Ascending aorta (tissue), 2 donors: ENCODE data around the gene ATG5. TPM values are rescaled to one million over a fixed set of nuclear protein-coding genes. Genes with fewer than 3 reads are reported as not detected.
"Not testable (repeated sequence)": the region's sequence is repeated elsewhere in the genome, so short reads cannot be mapped to it uniquely, and the experiment has no call there.

Source experiments
- DNase-seq, 2 donors: peaks; one replicate each; pipeline ENCODE4 v3.0.0-alpha.2; 2019; ENCODE audit warnings: low spot score in 2 of 2
- H3K27ac ChIP-seq, 2 donors: fragments of 200-600 bp; sonication (generic); one replicate each; pipeline ENCODE4 v1.5.1; 2016 to 2017; ENCODE audit warnings: mild to moderate bottlenecking in 1 of 2
- H3K27me3 ChIP-seq: fragments of 200-600 bp; sonication (generic); one replicate; pipeline ENCODE4 v1.5.1; 2017
- H3K36me3 ChIP-seq, 2 donors: fragments of 200-600 bp; sonication (generic); one replicate each; pipeline ENCODE4 v1.5.1; 2016
- H3K4me1 ChIP-seq, 2 donors: fragments of 200-600 bp; sonication (generic); one replicate each; pipeline ENCODE4 v1.5.1; 2016 to 2017; ENCODE audit warnings: mild to moderate bottlenecking in 1 of 2
- H3K4me3 ChIP-seq, 2 donors: fragments of 200-600 bp; sonication (generic); one replicate each; pipeline ENCODE4 v1.5.1; 2016 to 2017; ENCODE audit warnings: mild to moderate bottlenecking in 1 of 2
- H3K9me3 ChIP-seq, 2 donors: fragments of 200-600 bp; sonication (generic); one replicate each; pipeline ENCODE4 v1.5.1; 2016
- intact Hi-C: fragments of 100-400 bp; cut with DNase I; formaldehyde crosslinking; loops from one replicate; pipeline ENCODE4 v1.15.1; 2023
- total RNA-seq: library from RNA; depleted of rRNA; stranded (reverse); fragments of >200 nt; gene quantifications from one replicate; pipeline ENCODE4 v1.1.0, GENCODE V29; 2016
- TF ChIP-seq, protein P1 (sequence below), 3 experiments: fragments of 200-600 bp in 2 of 3; fragments of 450-650 bp in 1 of 3; sonication (generic) in 2 of 3; IDR thresholded peaks; one replicate each; pipeline ENCODE4 v1.5.1; 2016 to 2019; ENCODE audit warnings: antibody characterized with exemption in 3 of 3, mild to moderate bottlenecking in 1 of 3, moderate library complexity in 1 of 3

ATG5 gene
- total RNA-seq, 1 donor from 2014 or later: 15.1 TPM

GRCh38 chr6:106281088-106281487 is 44.5 kb downstream of the ATG5 start:
- no peak for DNase-seq
- intact Hi-C loops: no loop called here
- TF ChIP-seq, protein P1, sequence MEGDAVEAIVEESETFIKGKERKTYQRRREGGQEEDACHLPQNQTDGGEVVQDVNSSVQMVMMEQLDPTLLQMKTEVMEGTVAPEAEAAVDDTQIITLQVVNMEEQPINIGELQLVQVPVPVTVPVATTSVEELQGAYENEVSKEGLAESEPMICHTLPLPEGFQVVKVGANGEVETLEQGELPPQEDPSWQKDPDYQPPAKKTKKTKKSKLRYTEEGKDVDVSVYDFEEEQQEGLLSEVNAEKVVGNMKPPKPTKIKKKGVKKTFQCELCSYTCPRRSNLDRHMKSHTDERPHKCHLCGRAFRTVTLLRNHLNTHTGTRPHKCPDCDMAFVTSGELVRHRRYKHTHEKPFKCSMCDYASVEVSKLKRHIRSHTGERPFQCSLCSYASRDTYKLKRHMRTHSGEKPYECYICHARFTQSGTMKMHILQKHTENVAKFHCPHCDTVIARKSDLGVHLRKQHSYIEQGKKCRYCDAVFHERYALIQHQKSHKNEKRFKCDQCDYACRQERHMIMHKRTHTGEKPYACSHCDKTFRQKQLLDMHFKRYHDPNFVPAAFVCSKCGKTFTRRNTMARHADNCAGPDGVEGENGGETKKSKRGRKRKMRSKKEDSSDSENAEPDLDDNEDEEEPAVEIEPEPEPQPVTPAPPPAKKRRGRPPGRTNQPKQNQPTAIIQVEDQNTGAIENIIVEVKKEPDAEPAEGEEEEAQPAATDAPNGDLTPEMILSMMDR (IDR thresholded peaks at IDR 0.05): no peak
- H3K4me1 ChIP-seq: no peaks in the 10 kb centered on the region
- H3K27me3 ChIP-seq: no peaks in the 10 kb centered on the region
- H3K9me3 ChIP-seq: no peaks in the 10 kb centered on the region
- H3K36me3 ChIP-seq: peaks cover 9 to 14% of the 10 kb centered on the region in 2 donors
- no peak overlapping the region for H3K27ac ChIP-seq
- H3K4me3 ChIP-seq: no peak overlapping the region

DNA sequence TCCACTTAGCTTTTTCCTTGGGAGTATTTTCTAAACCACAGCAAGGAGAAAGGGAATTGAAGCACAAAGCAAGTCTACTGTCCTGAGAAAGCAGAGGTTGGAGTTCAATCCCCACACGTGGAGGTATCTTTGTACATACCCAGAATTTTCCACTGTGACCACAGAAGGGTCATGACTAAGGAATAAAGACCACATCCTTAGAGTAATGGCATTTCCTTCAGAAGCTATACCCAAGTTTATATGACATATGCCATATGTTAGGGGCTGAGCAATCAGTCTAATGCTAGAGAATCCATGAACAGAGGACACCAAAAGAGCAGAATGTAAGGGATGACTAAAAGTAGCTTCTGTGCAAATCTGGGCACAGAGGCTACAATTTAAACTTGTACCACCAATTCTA is 46.4 kb downstream of the ATG5 start:
- Histone ChIP-seq H3K4me1 (no peaks in the 10 kb centered on the region), H3K9me3 (no peaks in the 10 kb centered on the region), H3K27ac (no peak overlapping the region), H3K27me3 (no peaks in the 10 kb centered on the region), H3K36me3 (peaks cover 9 to 14% of the 10 kb centered on the region in 2 donors), H3K4me3 (no peak overlapping the region)
- no peak for DNase-seq
- TF ChIP-seq, protein P1 (IDR thresholded peaks at IDR 0.05): no peak
- intact Hi-C loops: no loop called here

- intact Hi-C loops: no loop called here
- TF ChIP-seq, protein P1 (IDR thresholded peaks at IDR 0.05): no peak
- Histone ChIP-seq H3K27me3 (no peaks in the 10 kb centered on the region), H3K4me1 (no peaks in the 10 kb centered on the region), H3K9me3 (no peaks in the 10 kb centered on the region), H3K36me3 (peaks cover 9 to 14% of the 10 kb centered on the region in 2 donors), H3K27ac (peak overlapping the region in 1 of 2 donors; percentile 35), H3K4me3 (no peak overlapping the region)
- no peak for DNase-seq
Observed at GRCh38 chr6:106275692-106276091, 49.9 kb downstream of the ATG5 start.

DNA sequence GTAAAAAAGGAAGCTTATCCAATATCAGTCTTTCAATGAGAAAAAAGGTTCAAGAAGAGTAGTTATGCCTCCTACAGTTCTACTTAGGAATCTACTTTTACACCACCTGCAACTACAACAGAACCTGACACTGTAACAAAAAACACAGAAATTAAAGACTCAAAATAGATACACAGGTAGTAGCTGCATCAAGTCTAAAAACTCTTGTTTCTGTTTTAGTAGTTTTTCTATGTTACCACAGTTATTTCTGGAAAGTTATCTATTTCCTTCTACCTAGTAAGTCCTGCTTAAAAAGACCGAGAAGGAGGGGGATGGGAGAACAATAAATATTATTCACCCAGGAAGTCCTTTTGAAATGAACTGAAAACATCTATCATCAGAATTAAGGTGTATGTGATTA is 52.5 kb downstream of the ATG5 start:
- Histone ChIP-seq H3K9me3 (no peaks in the 10 kb centered on the region), H3K36me3 (no peaks in the 10 kb centered on the region), H3K27ac (no peak overlapping the region), H3K4me3 (no peak overlapping the region), H3K27me3 (no peaks in the 10 kb centered on the region), H3K4me1 (no peaks in the 10 kb centered on the region)
- intact Hi-C loops: no loop called here
- TF ChIP-seq, protein P1 (IDR thresholded peaks at IDR 0.05): no peak
- no peak for DNase-seq

GRCh38 chr6:106272287-106272686 is 53.3 kb downstream of the ATG5 start:
- no peak overlapping the region for H3K4me3 ChIP-seq
- H3K27ac ChIP-seq: no peak overlapping the region
- no peaks in the 10 kb centered on the region for H3K4me1 ChIP-seq
- no peak for DNase-seq
- H3K36me3 ChIP-seq: no peaks in the 10 kb centered on the region
- no peaks in the 10 kb centered on the region for H3K9me3 ChIP-seq
- intact Hi-C loops: no loop called here
- TF ChIP-seq, protein P1 (IDR thresholded peaks at IDR 0.05): no peak
- H3K27me3 ChIP-seq: no peaks in the 10 kb centered on the region

DNA sequence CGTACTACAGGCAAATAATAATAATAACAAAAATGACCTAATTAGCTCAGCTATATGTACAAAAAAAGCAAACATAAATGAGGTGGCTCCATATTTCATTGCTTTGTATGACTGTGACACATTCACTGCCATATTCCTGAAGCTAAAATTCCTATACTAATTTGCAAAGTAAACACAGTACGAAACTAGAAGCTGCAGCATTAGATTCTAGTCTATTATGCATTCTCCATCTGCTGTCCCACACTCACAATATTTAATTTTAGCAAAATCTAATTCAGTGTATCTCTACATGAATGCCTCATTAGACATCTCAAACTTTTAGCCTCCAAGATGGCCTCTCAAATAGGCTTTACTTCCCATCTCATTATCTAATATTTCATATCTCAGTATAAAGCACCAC is 55.1 kb downstream of the ATG5 start:
- TF ChIP-seq, protein P1 (IDR thresholded peaks at IDR 0.05): no peak
- Histone ChIP-seq H3K27me3 (no peaks in the 10 kb centered on the region), H3K9me3 (peaks cover 0 to 5% of the 10 kb centered on the region in 2 donors), H3K36me3 (no peaks in the 10 kb centered on the region), H3K4me1 (no peaks in the 10 kb centered on the region), H3K4me3 (no peak overlapping the region), H3K27ac (no peak overlapping the region)
- DNase-seq: no peak
- intact Hi-C loops: no loop called here

DNA sequence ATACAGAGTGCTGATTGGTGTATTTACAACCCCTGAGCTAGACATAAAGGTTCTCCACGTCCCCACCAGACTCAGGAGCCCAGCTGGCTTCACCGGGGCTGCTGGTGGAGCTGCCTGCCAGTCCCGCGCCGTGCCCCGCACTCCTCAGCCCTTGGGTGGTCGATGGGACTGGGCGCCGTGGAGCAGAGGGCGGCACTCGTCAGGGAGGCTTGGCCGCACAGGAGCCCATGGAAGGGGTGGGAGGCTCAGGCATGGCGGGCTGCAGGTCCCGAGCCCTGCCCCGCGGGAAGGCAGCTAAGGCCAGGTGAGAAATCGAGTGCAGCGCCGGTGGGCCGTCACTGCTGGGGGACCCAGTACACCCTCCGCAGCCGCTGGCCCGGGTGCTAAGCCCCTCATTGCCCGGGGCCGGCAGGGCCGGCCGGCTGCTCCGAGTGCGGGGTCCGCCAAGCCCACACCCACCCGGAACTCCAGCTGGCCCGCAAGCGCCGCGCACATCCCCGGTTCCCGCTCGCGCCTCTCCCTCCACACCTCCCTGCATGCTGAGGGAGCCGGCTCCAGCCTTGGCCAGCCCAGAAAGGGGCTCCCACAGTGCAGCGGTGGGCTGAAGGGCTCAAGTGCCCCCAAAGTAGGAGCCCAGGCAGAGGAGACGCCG is 56.2 kb downstream of the ATG5 start:
- H3K4me1 ChIP-seq, H3K36me3 ChIP-seq, DNase-seq, H3K9me3 ChIP-seq, H3K4me3 ChIP-seq, H3K27me3 ChIP-seq, intact Hi-C loops, H3K27ac ChIP-seq: not testable (repeated sequence)

DNA sequence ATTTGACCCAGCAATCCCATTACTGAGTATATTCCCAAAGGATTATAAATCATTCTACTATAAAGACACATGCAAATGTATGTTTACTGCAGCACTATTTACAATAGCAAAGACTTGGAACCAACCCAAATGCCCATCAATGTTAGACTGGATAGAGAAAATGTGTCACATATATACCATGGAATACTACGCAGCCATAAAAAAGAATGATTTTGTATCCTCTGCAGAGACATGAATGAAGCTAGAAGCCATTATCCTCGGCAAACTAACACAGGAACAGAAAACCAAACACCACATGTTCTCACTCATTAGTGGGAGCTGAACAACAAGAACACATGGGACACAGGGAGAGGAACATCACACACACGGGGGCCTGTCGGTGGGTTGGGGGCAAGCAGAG is 57.1 kb downstream of the ATG5 start:
- H3K4me1 ChIP-seq, H3K27ac ChIP-seq, intact Hi-C loops, H3K27me3 ChIP-seq, DNase-seq, H3K9me3 ChIP-seq, H3K4me3 ChIP-seq, H3K36me3 ChIP-seq: not testable (repeated sequence)
